ENCODE data around the gene OGFOD3.
"Not testable (repeated sequence)": the region's sequence is repeated elsewhere in the genome, so short reads cannot be mapped to it uniquely, and the experiment has no call there.

Gene OGFOD3

GRCh38 chr17:82371333-82372248 lies 46.8 kb downstream of the OGFOD3 start, which contains the start of gene UTS2R:
Gene UTS2R (plus strand): TSS chr17:82371765. CDS start chr17:82374325, 2,560 bp downstream.
- peak in 1 of 42 donors; percentile 1 for DNase-seq
- intact Hi-C loops (cut with DNase I) = no loop called here

- intact Hi-C loops (cut with DNase I) = no loop called here
- DNase-seq = peak in 38 of 42 donors; percentile 23 to 80 (median 48)
Measured at GRCh38 chr17:82370471-82371332, 47.7 kb downstream of the OGFOD3 start.

GRCh38 chr17:82369211-82369610 lies 49.2 kb downstream of the OGFOD3 start:
- DNase-seq = no peak
- intact Hi-C loops (cut with DNase I) = no loop called here

- intact Hi-C loops (cut with DNase I) = no loop called here
- no peak for DNase-seq
Measured at GRCh38 chr17:82367724-82368524, 50.5 kb downstream of the OGFOD3 start.

- no peak for DNase-seq
- intact Hi-C loops (cut with DNase I) = no loop called here
Measured at GRCh38 chr17:82366749-82367148, 51.6 kb downstream of the OGFOD3 start.

- DNase-seq = no peak
- intact Hi-C loops (cut with DNase I) = no loop called here
Measured at GRCh38 chr17:82365606-82366295, 52.6 kb downstream of the OGFOD3 start.

GRCh38 chr17:82361885-82362633 lies 56.3 kb downstream of the OGFOD3 start:
- DNase-seq = no peak
- intact Hi-C loops (cut with DNase I) = no loop called here

- DNase-seq; intact Hi-C loops (cut with DNase I): not testable (repeated sequence)
Measured at GRCh38 chr17:82359451-82360074, 58.8 kb downstream of the OGFOD3 start.

- no peak for DNase-seq
- intact Hi-C loops (cut with DNase I) = no loop called here
Measured at GRCh38 chr17:82358465-82359350, 59.7 kb downstream of the OGFOD3 start, which contains the start of gene TEX19. Gene TEX19 (plus strand): TSS chr17:82359247. CDS start chr17:82362151, 2,904 bp downstream.

- intact Hi-C loops (cut with DNase I) = no loop called here
Measured at GRCh38 chr17:82357394-82357793, 61.0 kb downstream of the OGFOD3 start.

GRCh38 chr17:82356845-82357355 lies 61.5 kb downstream of the OGFOD3 start:
- no peak for DNase-seq
- intact Hi-C loops (cut with DNase I) = no loop called here

More at GRCh38 chr17:82357394-82357793, 61.0 kb downstream of the OGFOD3 start:
- DNase-seq = no peak

- intact Hi-C loops (cut with DNase I) = no loop called here
- no peak for DNase-seq
Measured at GRCh38 chr17:82355770-82356427, 62.5 kb downstream of the OGFOD3 start.

GRCh38 chr17:82354804-82355308 lies 63.5 kb downstream of the OGFOD3 start:
- no peak for DNase-seq
- intact Hi-C loops (cut with DNase I) = loop anchor here (5.0 kb wide), 1 partner anchor 57 kb away; no protein-coding TSS in a partner anchor

- intact Hi-C loops (cut with DNase I) = loop anchor here (5.0 kb wide), 1 partner anchor 59 kb away; no protein-coding TSS in a partner anchor
- no peak for DNase-seq
Measured at GRCh38 chr17:82353484-82353883, 64.9 kb downstream of the OGFOD3 start.

Data from head of caudate nucleus (tissue), 42 donors.